ENCODE data around the gene KIF20A.

DNA sequence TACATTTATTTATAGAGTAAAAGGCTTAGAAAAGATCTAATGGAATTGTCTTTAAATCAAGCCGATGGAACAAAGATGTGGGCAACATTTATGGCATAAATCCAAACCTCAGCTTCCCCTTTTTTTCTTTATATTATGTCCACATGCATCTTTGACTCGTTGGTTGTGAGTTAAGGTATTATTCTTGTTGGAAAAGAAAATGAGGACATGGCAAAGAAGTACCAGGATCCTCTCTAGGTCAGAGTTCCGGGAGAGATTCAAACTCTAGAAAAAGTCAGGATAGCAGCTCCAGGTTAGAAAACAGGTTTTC lies 39.2 kb upstream of the KIF20A start:
- TF ChIP-seq CTBP1 (IDR thresholded peaks at IDR 0.05; ENCODE audit: borderline replicate concordance), result no peak
- no peak for TF ChIP-seq FOXK2 (IDR thresholded peaks at IDR 0.05)
- TF ChIP-seq ARNT (IDR thresholded peaks at IDR 0.05), result no peak
- no peak for TF ChIP-seq SUZ12 (IDR thresholded peaks at IDR 0.05)
- TF ChIP-seq SP1 (IDR thresholded peaks at IDR 0.05), result no peak
- TF ChIP-seq, protein P1, sequence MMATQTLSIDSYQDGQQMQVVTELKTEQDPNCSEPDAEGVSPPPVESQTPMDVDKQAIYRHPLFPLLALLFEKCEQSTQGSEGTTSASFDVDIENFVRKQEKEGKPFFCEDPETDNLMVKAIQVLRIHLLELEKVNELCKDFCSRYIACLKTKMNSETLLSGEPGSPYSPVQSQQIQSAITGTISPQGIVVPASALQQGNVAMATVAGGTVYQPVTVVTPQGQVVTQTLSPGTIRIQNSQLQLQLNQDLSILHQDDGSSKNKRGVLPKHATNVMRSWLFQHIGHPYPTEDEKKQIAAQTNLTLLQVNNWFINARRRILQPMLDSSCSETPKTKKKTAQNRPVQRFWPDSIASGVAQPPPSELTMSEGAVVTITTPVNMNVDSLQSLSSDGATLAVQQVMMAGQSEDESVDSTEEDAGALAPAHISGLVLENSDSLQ (IDR thresholded peaks at IDR 0.05), result no peak
- no peak for TF ChIP-seq FOXA1 (IDR thresholded peaks at IDR 0.05)
- no peak for TF ChIP-seq NFRKB (IDR thresholded peaks at IDR 0.05)

Measured in HEK293T (cell line).